ENCODE results near the gene MAST2.

DNA sequence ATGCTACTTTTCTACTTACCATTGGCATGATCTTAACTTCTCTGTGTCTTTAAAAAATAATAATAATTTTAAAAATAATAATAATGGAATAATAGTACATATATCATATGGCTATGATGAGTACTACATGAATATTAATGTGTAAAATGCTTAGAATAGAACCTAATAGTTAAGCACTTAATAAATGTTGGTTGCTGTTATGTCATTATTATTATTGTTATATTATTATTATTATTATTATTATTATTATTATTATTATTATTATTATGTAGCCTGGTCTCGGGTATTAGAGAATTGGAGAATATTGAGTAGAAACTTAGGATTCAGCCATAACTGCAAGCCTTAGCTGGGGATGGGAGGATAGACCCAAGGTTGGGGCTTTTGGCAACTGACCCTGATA lies 108.2 kb downstream of the MAST2 start:
- no peak for TF ChIP-seq CTCF (IDR thresholded peaks at IDR 0.05)
- no peak for TF ChIP-seq REST (IDR thresholded peaks at IDR 0.05; ENCODE audit: insufficient read depth in 1 of 2, low read depth in 2 of 2, low read length in 1 of 2)
